Choroid plexus epithelial cell (primary cell): ENCODE measurements around the gene ADAMTS13.

Experiments used
- DNase-seq: peaks from one replicate; pipeline ENCODE4 v3.0.0-alpha.2; 2010; ENCODE audit warnings: low read depth
- H3K4me3 ChIP-seq: 2 replicates; pipeline ENCODE4 v1.5.1; 2011; ENCODE audit warnings: low read depth, mild to moderate bottlenecking, control low read depth, low read length, moderate library complexity
- TF ChIP-seq, protein P1 (sequence below): conservative IDR thresholded peaks from 2 replicates; pipeline ENCODE4 v1.5.1; 2011; ENCODE audit warnings: low read depth, mild to moderate bottlenecking, control low read depth, inconsistent platforms, low read length, moderate library complexity

The ADAMTS13 gene

GRCh38 chr9:133393399-133393798 lies 28.8 kb upstream of the ADAMTS13 start:
- DNase-seq = no peak
- TF ChIP-seq, protein P1, sequence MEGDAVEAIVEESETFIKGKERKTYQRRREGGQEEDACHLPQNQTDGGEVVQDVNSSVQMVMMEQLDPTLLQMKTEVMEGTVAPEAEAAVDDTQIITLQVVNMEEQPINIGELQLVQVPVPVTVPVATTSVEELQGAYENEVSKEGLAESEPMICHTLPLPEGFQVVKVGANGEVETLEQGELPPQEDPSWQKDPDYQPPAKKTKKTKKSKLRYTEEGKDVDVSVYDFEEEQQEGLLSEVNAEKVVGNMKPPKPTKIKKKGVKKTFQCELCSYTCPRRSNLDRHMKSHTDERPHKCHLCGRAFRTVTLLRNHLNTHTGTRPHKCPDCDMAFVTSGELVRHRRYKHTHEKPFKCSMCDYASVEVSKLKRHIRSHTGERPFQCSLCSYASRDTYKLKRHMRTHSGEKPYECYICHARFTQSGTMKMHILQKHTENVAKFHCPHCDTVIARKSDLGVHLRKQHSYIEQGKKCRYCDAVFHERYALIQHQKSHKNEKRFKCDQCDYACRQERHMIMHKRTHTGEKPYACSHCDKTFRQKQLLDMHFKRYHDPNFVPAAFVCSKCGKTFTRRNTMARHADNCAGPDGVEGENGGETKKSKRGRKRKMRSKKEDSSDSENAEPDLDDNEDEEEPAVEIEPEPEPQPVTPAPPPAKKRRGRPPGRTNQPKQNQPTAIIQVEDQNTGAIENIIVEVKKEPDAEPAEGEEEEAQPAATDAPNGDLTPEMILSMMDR = no peak
- H3K4me3 ChIP-seq = no peak overlapping the region

DNA sequence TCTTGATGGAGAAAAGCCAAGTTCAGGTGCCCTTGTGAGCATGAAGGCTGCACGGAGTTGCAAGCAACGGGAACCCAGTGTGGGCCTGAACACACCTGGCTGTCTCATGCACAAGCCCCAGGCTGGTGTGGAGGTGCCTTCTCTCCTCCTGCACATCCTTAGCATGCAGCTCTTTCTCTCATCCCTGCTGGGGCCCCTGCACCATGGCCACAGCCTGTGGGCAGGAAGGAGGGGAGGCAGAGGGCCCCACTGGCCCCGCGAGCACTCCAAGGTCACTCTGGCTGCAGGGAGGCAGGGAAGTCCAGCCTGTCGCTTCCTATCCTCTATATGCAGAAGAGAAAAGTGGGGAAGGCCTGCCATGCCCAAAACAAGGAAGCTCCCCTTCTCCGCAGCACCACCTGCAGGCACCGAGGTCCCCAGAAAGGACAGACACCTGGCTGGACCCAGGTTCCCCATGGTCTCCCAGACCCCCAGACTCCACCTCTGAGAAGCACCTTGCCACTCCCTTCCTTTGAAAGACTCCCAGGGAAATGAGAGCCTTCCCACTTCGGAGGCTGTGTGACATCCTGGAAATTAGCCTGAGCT lies 27.4 kb upstream of the ADAMTS13 start:
- TF ChIP-seq, protein P1 = no peak
- no peak for DNase-seq
- no peak overlapping the region for H3K4me3 ChIP-seq

DNA sequence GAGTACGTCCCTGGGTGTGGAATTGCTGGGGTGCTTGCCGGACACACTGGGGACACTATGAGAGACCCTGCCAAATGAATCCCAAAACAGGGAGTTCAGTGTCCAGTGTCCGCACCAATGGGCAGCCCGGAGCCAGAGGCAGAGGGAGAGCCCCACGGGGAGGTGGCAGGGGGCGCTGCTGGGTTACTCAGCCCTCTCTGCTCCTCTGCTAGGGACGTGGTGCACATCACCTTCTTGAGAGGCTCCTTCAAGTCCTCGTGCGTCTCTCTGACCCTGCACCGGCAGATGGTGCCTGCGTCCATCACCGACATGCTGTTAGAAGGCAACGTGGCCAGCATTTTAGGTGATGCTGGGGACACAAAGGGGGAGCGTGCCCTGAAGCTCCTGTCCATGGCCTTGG lies 25.2 kb upstream of the ADAMTS13 start:
- DNase-seq = peak; percentile 26
- TF ChIP-seq, protein P1 = peak; percentile 56
- no peak overlapping the region for H3K4me3 ChIP-seq

DNA sequence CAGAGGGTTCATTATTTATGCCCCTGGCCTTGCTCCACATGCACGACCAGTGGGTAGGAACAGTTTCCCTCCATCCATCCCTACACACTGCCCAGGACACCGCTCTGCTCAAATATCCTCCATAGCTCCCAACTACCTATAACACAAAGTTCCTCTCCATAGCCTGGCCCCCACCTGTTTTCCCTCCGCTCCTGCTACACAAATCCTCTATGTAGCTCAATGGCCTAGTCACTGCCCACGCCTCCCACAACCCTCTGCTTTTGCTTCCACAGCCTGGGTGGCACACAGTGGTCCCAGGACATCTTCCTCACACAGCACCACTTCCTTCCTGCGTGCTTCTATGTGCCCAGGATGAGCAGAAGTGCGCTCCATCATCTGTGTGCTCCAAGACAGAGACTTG lies 24.8 kb upstream of the ADAMTS13 start:
- TF ChIP-seq, protein P1 = no peak
- DNase-seq = no peak
- H3K4me3 ChIP-seq = no peak overlapping the region

- TF ChIP-seq, protein P1 = no peak
- H3K4me3 ChIP-seq = no peak overlapping the region
- no peak for DNase-seq
Measured at GRCh38 chr9:133397895-133398294, 24.3 kb upstream of the ADAMTS13 start.

- TF ChIP-seq, protein P1 = no peak
- H3K4me3 ChIP-seq = no peak overlapping the region
- no peak for DNase-seq
Measured at GRCh38 chr9:133400292-133400691, 21.9 kb upstream of the ADAMTS13 start.

GRCh38 chr9:133401588-133401987 lies 20.6 kb upstream of the ADAMTS13 start:
- TF ChIP-seq, protein P1 = no peak
- no peak overlapping the region for H3K4me3 ChIP-seq
- no peak for DNase-seq
